NCI-H748 (cell line): ENCODE measurements around the gene AXIN1.
"Not testable (repeated sequence)": the region's sequence is repeated elsewhere in the genome, so short reads cannot be mapped to it uniquely, and the experiment has no call there.

Experiments used
- DNase-seq: peaks from one replicate; lab custom pipeline; 2025; ENCODE audit not compliant: unreplicated experiment; lab: John Stamatoyannopoulos, UW

The AXIN1 gene

GRCh38 chr16:334861-335632 is 17.5 kb downstream of the AXIN1 start:
- DNase-seq = not testable (repeated sequence)

DNA sequence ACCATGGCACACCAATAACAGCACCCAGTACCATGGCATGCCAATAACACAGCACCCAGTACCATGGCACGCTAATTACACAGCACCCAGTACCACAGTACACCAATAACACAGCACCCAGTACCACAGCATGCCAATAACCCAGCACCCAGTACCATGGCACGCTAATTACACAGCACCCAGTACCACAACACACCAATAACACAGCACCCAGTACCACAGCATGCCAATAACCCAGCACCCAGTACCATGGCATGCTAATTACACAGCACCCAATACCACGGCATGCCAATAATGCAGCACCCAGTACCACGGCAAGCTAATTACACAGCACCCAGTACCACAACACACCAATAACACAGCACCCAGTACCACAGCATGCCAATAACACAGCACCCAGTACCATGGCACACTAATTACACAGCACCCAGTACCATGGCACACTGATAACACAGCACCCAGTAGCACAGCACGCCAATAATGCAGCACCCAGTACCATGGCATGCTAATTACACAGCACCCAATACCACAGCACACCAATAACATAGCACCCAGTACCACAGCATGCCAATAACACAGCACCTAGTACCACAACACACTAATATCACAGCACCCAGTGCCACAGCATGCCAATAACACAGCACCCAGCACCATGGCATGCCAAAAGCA is 18.2 kb downstream of the AXIN1 start:
- DNase-seq = not testable (repeated sequence)

DNA sequence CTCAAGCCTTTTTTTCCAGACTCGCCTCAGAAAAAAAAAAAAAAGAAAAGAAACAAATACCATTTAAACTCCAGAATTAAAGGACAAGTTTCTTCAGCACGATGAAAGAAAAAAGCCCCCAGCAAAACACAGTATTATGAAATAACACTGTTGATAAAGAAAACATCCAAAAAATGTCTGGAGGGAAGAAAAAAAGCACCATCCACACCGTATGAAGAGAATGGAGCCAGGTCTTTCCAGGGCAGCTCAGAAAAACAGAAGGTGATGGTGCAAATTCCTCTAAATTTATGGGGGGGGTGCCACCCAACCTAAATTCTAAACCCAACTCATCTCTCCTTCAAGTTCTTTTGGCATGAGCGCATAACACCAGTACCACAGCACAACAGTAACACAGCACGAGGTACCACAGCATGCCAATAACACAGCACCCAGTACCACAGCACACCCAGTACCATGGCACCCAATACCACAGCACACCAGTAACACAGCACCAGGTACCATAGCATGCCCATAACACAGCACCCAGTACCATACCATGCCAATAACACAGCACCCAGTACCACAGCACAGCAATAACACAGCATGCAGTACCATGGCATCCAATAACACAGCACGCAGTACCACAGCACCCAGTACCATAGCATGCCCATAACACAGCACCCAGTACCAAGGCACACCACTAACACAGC is 19.0 kb downstream of the AXIN1 start:
- DNase-seq = no peak

- not testable (repeated sequence) for DNase-seq
These were observed 21.2 kb downstream of the AXIN1 start for GRCh38 chr16:331181-331814.

- DNase-seq = no peak
These were observed 21.8 kb downstream of the AXIN1 start for GRCh38 chr16:330741-331140.

- DNase-seq = peak; percentile 3
These were observed 27.0 kb downstream of the AXIN1 start for GRCh38 chr16:325375-326145.

DNA sequence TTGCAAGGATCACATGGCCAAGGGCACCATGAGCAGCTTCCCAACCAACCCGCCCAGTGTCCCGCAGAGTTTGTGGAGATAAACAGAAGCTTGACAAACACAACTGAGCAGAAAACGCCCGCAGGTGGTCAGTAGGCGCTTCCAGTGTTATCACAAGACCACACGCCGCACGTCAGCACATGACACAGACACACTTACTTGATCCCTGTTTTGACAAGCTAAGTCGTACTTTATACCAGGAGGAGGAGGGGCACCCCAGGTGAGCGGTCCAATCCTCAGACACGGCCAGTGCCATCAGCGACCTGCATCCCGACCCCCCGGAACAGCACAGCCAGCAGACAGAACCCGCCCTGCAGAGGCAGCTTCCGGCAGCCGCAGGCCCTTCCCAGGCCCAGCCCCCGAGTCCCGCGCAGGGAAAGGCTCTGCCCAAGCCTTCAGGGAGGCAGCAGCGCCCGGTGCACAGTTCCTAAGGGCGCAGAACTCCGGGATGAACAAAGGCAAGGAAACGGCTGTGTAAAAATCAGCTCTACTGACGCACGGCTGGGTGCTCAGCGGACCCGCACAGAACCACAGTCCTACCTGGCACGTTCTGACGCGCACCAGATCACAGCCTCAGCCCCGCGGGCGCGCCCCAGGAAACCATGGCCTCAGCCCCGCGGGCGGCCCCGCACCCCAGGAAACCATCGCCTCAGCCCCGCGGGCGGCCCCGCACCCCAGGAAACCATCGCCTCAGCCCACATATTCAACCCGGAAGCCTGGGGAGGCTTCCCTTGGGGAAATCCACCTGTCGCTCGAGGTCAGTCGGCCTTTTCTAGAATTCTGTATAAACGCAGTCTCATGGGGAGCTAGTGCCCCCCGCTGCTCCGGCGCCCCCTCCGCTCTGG is 27.8 kb downstream of the AXIN1 start:
- peak; percentile 45 for DNase-seq

- DNase-seq = no peak
These were observed 28.4 kb downstream of the AXIN1 start for GRCh38 chr16:324201-324450.

- DNase-seq = no peak
These were observed 29.9 kb downstream of the AXIN1 start for GRCh38 chr16:322476-323143.

- DNase-seq = no peak
These were observed 31.0 kb downstream of the AXIN1 start for GRCh38 chr16:321532-321931.

DNA sequence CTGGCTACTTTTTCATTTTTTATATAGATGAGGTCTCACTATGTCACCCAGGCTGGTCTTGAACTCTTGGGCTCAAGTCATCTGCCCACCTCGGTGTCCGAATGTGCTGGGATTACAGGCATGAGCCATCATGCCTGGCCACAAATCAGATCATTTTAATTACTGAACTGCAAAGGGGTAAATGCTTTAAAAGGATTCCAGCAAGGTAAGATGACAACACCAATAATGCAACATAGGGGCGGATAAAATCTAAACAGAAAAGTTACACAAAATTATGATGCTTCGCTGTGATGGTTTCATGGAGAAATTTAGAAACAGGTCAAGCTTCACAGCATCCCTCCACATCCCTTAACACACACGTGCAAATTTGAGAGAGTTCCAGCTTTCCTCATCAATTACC is 32.3 kb downstream of the AXIN1 start:
- DNase-seq = no peak

GRCh38 chr16:318628-319027 is 33.9 kb downstream of the AXIN1 start:
- no peak for DNase-seq

- no peak for DNase-seq
These were observed 34.9 kb downstream of the AXIN1 start for GRCh38 chr16:317583-317982.

DNA sequence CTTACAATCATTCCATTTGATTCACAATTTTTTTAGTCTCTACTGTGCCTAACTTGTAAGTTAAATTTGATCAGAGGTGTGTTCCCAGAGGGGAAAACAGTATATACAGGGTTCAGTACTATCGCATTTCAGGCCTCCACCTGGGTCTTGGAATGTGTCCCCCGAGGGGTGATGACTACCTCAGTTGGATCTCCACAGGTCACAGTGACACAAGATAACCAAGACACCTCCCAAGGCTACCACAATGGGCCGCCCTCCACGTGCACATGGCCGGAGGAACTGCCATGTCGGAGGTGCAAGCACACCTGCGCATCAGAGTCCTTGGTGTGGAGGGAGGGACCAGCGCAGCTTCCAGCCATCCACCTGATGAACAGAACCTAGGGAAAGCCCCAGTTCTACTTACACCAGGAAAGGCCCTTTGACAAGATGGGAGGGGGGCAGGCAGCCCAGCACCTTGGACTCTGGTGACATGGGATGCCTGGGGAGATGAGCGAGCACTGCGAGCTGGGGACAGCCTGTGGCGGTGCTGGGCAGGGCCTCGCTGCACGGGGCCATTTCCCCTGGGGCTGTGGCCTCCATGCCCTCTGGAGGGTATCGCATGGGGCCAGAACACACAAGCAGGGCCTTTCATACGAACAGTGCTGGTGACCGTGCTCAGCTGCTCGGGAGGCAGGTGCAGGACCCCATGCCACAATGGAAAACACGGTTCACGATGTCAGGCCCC is 35.6 kb downstream of the AXIN1 start:
- DNase-seq = no peak

GRCh38 chr16:314795-315299 is 37.7 kb downstream of the AXIN1 start:
- no peak for DNase-seq

DNA sequence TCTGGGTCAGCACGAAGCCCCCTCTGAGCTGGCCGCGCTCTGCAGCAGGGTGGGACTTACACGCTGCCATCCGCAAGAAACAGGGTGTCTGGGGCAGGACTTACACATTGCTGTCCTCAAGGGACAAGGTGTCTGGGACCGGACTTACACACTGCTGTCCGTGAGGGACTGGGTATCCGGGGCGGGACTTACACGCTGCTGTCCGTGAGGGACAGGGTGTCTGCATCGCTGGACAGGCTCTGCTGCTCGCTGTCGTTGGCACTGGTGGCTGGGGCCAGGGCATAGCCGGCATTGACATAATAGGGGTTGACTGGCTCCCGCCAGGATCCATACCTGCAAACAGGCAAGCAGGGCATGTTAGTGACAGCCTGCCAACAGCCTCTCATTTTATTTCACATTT is 38.2 kb downstream of the AXIN1 start:
- no peak for DNase-seq

DNA sequence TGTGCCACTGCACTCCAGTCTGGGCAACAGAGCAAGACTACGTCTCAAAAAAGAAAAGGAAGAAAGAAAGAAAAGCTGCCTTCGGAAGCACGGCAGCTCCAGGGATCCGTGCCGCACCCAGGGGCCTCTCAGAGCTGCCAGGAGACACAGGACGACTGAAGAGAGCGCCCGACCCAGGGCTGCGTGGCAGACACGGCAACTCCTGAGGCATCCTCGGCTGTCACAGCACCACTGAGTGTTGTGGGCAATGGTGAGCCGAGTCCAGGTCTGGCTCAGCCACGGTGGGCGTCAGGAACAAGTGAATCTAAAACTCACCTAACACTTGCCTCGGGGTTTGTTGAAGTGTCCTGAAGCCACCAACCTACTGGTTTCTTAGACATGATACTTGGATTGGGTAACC is 40.8 kb downstream of the AXIN1 start:
- no peak for DNase-seq

- DNase-seq = no peak
These were observed 43.0 kb downstream of the AXIN1 start for GRCh38 chr16:309476-309875.
